Measurements from ENCODE around the gene GAL3ST2. TPM values are rescaled to one million over a fixed set of nuclear protein-coding genes. Genes with fewer than 3 reads are reported as not detected.
"Not testable (repeated sequence)": the region's sequence is repeated elsewhere in the genome, so short reads cannot be mapped to it uniquely, and the experiment has no call there.

The GAL3ST2 gene
- total RNA-seq, 1 experiment from 2014 or later, result 6.8 TPM

GRCh38 chr2:241818229-241818942 lies 41.8 kb downstream of the GAL3ST2 start:
- Histone ChIP-seq H3K4me1 (no peaks in the 10 kb centered on the region), H3K9me3 (no peaks in the 10 kb centered on the region), H3K36me3 (ENCODE audit: control insufficient read depth, insufficient read depth, low read length) (no peaks in the 10 kb centered on the region), H3K27me3 (replicated peaks; ENCODE audit: control insufficient read depth, insufficient read depth, low read length) (no peaks in the 10 kb centered on the region), H3K4me3 (ENCODE audit: low read depth, low read length) (no peak overlapping the region)
- CTCF ChIA-PET, result no interaction called here
- POLR2A ChIA-PET, result no interaction called here
- H3K36me3 Mint-ChIP-seq (ENCODE audit: insufficient read depth, unreplicated experiment), result peaks cover 16% of the 10 kb centered on the region
- H3K4me1 Mint-ChIP-seq (ENCODE audit: low read depth, unreplicated experiment), result no peaks in the 10 kb centered on the region
- no peaks in the 10 kb centered on the region for H3K27me3 Mint-ChIP-seq (ENCODE audit: insufficient read depth, unreplicated experiment)
- BruUV-seq (replicated peaks), result no TSS peak
- no peak overlapping the region for H3K4me3 Mint-ChIP-seq (ENCODE audit: unreplicated experiment)
- no peak overlapping the region for H3K27ac Mint-ChIP-seq (ENCODE audit: unreplicated experiment)
- intact Hi-C loops (cut with micrococcal nuclease; ENCODE audit: unreplicated experiment), result no loop called here
- DNase-seq, result no peak
- TF ChIP-seq CTCF (IDR thresholded peaks at IDR 0.05; ENCODE audit: insufficient read depth in 1 of 2, low read depth in 1 of 2, low read length in 1 of 2, severe bottlenecking in 1 of 2, unreplicated experiment in 1 of 2), result no peak
- H3K9me3 Mint-ChIP-seq (ENCODE audit: unreplicated experiment), result peaks cover 11% of the 10 kb centered on the region

GRCh38 chr2:241818943-241819270 lies 42.3 kb downstream of the GAL3ST2 start:
- no peak for TF ChIP-seq CTCF (IDR thresholded peaks at IDR 0.05; ENCODE audit: insufficient read depth in 1 of 2, low read depth in 1 of 2, low read length in 1 of 2, severe bottlenecking in 1 of 2, unreplicated experiment in 1 of 2)
- ChIA-PET POLR2A (no interaction called here), CTCF (no interaction called here)
- Mint-ChIP-seq H3K27ac (ENCODE audit: unreplicated experiment) (no peak overlapping the region), H3K4me1 (ENCODE audit: low read depth, unreplicated experiment) (no peaks in the 10 kb centered on the region), H3K27me3 (ENCODE audit: insufficient read depth, unreplicated experiment) (peaks cover 4% of the 10 kb centered on the region), H3K4me3 (ENCODE audit: unreplicated experiment) (no peak overlapping the region), H3K9me3 (ENCODE audit: unreplicated experiment) (peaks cover 16% of the 10 kb centered on the region), H3K36me3 (ENCODE audit: insufficient read depth, unreplicated experiment) (peaks cover 21% of the 10 kb centered on the region)
- no peaks in the 10 kb centered on the region for H3K36me3 ChIP-seq (ENCODE audit: control insufficient read depth, insufficient read depth, low read length)
- intact Hi-C loops (cut with micrococcal nuclease; ENCODE audit: unreplicated experiment), result no loop called here
- no peaks in the 10 kb centered on the region for H3K9me3 ChIP-seq
- no peak overlapping the region for H3K4me3 ChIP-seq (ENCODE audit: low read depth, low read length)
- DNase-seq, result no peak
- no TSS peak for BruUV-seq (replicated peaks)
- H3K4me1 ChIP-seq, result no peaks in the 10 kb centered on the region
- no peaks in the 10 kb centered on the region for H3K27me3 ChIP-seq (replicated peaks; ENCODE audit: control insufficient read depth, insufficient read depth, low read length)

GRCh38 chr2:241819947-241820624 lies 43.5 kb downstream of the GAL3ST2 start:
- H3K27me3 Mint-ChIP-seq (ENCODE audit: insufficient read depth, unreplicated experiment); intact Hi-C loops (cut with micrococcal nuclease; ENCODE audit: unreplicated experiment); H3K4me1 Mint-ChIP-seq (ENCODE audit: low read depth, unreplicated experiment); DNase-seq; H3K36me3 ChIP-seq (ENCODE audit: control insufficient read depth, insufficient read depth, low read length); BruUV-seq (replicated peaks); CTCF ChIA-PET; H3K4me1 ChIP-seq; H3K4me3 Mint-ChIP-seq (ENCODE audit: unreplicated experiment); H3K27me3 ChIP-seq (replicated peaks; ENCODE audit: control insufficient read depth, insufficient read depth, low read length); H3K4me3 ChIP-seq (ENCODE audit: low read depth, low read length); H3K27ac Mint-ChIP-seq (ENCODE audit: unreplicated experiment); H3K9me3 ChIP-seq; POLR2A ChIA-PET: not testable (repeated sequence)
- Mint-ChIP-seq H3K36me3 (ENCODE audit: insufficient read depth, unreplicated experiment) (peaks cover 28% of the 10 kb centered on the region), H3K9me3 (ENCODE audit: unreplicated experiment) (peaks cover 21% of the 10 kb centered on the region)

All from Caco-2 (cell line).